Smooth muscle cell (in vitro differentiated cells): ENCODE data around the gene METTL21C. TPM values are rescaled to one million over a fixed set of nuclear protein-coding genes. Genes with fewer than 3 reads are reported as not detected.
A peak's percentile ranks its signal among the peaks of the same experiment; 100 is the strongest.

ENCODE experiments used
- DNase-seq: peaks from one replicate; lab custom pipeline; 2025; ENCODE audit not compliant: unreplicated experiment; lab: John Stamatoyannopoulos, UW
- H2AFZ ChIP-seq: fragments of 200-600 bp; sonication (generic); 2 replicates; pipeline ENCODE4 v1.6.0; 2016; ENCODE audit warnings: antibody characterized with exemption, low read depth, mild to moderate bottlenecking
- H3F3A ChIP-seq: fragments of 200-600 bp; sonication (generic); 2 replicates; pipeline ENCODE4 v1.6.0; 2017; ENCODE audit warnings: antibody characterized with exemption, low read depth
- H3K27ac ChIP-seq: fragments of 200-600 bp; sonication (generic); 2 replicates; pipeline ENCODE4 v1.5.1; 2016; ENCODE audit warnings: low read depth, mild to moderate bottlenecking
- H3K27me3 ChIP-seq: fragments of 200-600 bp; sonication (generic); 2 replicates; pipeline ENCODE4 v1.6.1; 2016; ENCODE audit warnings: low read depth, mild to moderate bottlenecking
- H3K36me3 ChIP-seq: fragments of 200-600 bp; sonication (generic); 2 replicates; pipeline ENCODE4 v1.5.1; 2016; ENCODE audit warnings: low read depth
- H3K4me1 ChIP-seq: fragments of 200-600 bp; sonication (generic); 2 replicates; pipeline ENCODE4 v1.5.1; 2016; ENCODE audit warnings: low read depth
- H3K4me2 ChIP-seq: fragments of 200-600 bp; sonication (generic); 2 replicates; pipeline ENCODE4 v1.6.0; 2016; ENCODE audit warnings: mild to moderate bottlenecking
- H3K4me3 ChIP-seq: fragments of 200-600 bp; sonication (generic); 2 replicates; pipeline ENCODE4 v1.5.1; 2016; ENCODE audit warnings: mild to moderate bottlenecking
- H3K79me2 ChIP-seq: fragments of 200-600 bp; sonication (generic); 2 replicates; pipeline ENCODE4 v1.6.0; 2016; ENCODE audit warnings: low read depth, mild to moderate bottlenecking
- H3K9ac ChIP-seq: fragments of 200-600 bp; sonication (generic); 2 replicates; pipeline ENCODE4 v1.6.0; 2016; ENCODE audit warnings: low read depth
- H3K9me3 ChIP-seq: fragments of 200-600 bp; sonication (generic); replicated peaks from 2 replicates; pipeline ENCODE4 v1.5.1; 2016; ENCODE audit warnings: low read depth
- H4K20me1 ChIP-seq: fragments of 200-600 bp; sonication (generic); 2 replicates; pipeline ENCODE4 v1.6.0; 2016; ENCODE audit warnings: low read depth
- WGBS: methylation state at CpG from one replicate; pipeline ENCODE4 v1.1.7; 2016; ENCODE audit warnings: low lambda C conversion rate; 5-methylcytosine and 5-hydroxymethylcytosine counted together
- polyA plus RNA-seq: library from polyadenylated mRNA; unstranded; fragments of >200 nt; fragmentation: Nextera tagmentation; extraction: Ambion mirVana; gene quantifications from 2 replicates; pipeline ENCODE4 v1.2.1, GENCODE V29; 2016
- total RNA-seq: library from RNA; depleted of rRNA; stranded (reverse); fragments of >200 nt; gene quantifications from 2 replicates; pipeline ENCODE4 v1.2.3, GENCODE V29; 2014
- TF ChIP-seq, protein P1 (sequence below): fragments of 200-600 bp; sonication (generic); IDR thresholded peaks from 2 replicates; pipeline ENCODE4 v1.5.1; 2017; ENCODE audit warnings: borderline replicate concordance, mild to moderate bottlenecking, antibody characterized with exemption; ENCODE audit not compliant: insufficient read depth, poor library complexity, severe bottlenecking

Gene METTL21C
- total and polyA plus RNA-seq, 2 experiments from 2014 or later = not detected

DNA sequence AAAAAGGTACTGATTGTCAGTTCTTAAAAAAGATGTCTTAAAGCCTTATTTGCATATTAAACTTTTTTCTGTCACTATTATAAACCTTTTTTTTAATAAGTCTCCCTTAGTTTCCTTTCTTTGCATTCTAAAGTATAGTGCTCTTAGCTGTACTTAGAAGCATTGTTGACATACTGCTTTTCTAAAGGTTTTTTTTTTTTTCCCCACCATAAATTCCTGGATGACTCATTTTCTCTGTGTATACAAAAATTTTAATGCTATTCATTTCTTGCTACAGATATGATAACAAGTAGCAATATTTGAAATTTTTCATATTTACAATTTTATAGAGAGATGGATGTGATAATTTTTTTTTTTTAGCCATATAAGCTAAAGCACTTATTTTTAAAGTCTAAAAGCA is 43.5 kb downstream of the METTL21C start:
- Histone ChIP-seq H3K4me2 (peak overlapping the region; percentile 76), H3K27ac (peak overlapping the region; percentile 64), H3K4me1 (peaks cover 6% of the 10 kb centered on the region), H4K20me1 (no peaks in the 10 kb centered on the region), H3K9me3 (no peaks in the 10 kb centered on the region), H3K4me3 (peak overlapping the region; percentile 4), H3K27me3 (no peaks in the 10 kb centered on the region), H2AFZ (no peak overlapping the region), H3K9ac (no peak overlapping the region), H3F3A (peaks cover 4% of the 10 kb centered on the region), H3K79me2 (no peaks in the 10 kb centered on the region), H3K36me3 (peaks cover 12% of the 10 kb centered on the region)
- DNase-seq = no peak
- TF ChIP-seq, protein P1, sequence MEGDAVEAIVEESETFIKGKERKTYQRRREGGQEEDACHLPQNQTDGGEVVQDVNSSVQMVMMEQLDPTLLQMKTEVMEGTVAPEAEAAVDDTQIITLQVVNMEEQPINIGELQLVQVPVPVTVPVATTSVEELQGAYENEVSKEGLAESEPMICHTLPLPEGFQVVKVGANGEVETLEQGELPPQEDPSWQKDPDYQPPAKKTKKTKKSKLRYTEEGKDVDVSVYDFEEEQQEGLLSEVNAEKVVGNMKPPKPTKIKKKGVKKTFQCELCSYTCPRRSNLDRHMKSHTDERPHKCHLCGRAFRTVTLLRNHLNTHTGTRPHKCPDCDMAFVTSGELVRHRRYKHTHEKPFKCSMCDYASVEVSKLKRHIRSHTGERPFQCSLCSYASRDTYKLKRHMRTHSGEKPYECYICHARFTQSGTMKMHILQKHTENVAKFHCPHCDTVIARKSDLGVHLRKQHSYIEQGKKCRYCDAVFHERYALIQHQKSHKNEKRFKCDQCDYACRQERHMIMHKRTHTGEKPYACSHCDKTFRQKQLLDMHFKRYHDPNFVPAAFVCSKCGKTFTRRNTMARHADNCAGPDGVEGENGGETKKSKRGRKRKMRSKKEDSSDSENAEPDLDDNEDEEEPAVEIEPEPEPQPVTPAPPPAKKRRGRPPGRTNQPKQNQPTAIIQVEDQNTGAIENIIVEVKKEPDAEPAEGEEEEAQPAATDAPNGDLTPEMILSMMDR = no peak

DNA sequence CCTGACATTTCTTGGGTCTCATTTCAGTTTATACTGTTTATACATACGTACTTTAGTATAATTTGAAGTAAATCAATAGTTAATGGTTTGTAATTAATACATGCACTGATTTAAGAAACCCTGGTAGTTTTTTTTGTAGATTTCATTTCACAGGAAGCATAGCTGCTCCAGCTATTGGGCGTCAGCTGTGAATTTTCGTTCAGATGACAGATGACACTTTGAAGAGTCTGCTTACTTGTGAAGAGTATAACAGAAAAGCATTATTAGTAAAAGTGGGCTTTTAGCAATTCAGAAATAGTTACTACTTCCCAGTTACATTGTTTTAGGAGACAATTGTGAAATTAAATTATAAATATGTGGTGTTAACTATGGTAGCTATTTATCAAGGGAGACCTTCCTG is 44.4 kb downstream of the METTL21C start:
- Histone ChIP-seq H3K9me3 (no peaks in the 10 kb centered on the region), H3K36me3 (peaks cover 18% of the 10 kb centered on the region), H3K4me2 (no peak overlapping the region), H3F3A (peaks cover 4% of the 10 kb centered on the region), H3K27ac (peak overlapping the region; percentile 64), H3K27me3 (no peaks in the 10 kb centered on the region), H3K4me3 (no peak overlapping the region), H2AFZ (no peak overlapping the region), H3K9ac (no peak overlapping the region), H3K79me2 (no peaks in the 10 kb centered on the region), H4K20me1 (no peaks in the 10 kb centered on the region), H3K4me1 (peaks cover 6% of the 10 kb centered on the region)
- no peak for DNase-seq
- TF ChIP-seq, protein P1 = no peak
- WGBS = 96% methylated on average over 3 of the region's 3 CpGs

DNA sequence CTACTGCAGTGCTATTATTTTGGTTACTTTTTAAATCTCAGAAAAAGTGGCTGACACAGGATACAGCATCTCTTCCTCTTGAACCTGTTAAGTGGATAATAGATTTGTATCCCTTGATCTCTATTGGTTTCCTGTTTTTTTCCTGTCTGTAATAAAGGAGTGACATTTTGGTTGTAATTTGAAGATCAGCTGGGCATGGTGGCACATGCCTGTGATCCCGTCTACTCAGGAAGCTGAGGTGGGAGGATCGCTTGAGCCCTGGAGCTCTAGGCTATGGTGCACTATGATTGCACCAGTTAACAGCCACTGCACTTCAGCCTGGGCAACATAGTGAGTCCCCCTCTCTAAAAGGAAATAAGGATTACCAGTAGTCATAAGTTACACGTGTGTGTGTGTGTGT is 46.8 kb downstream of the METTL21C start:
- H3K27me3 ChIP-seq = no peaks in the 10 kb centered on the region
- no peak for DNase-seq
- H3K27ac ChIP-seq = no peak overlapping the region
- H3F3A ChIP-seq = peaks cover 4% of the 10 kb centered on the region
- H3K4me1 ChIP-seq = peaks cover 6% of the 10 kb centered on the region
- H3K9ac ChIP-seq = no peak overlapping the region
- 86% methylated on average over 3 of the region's 3 CpGs for WGBS
- H3K79me2 ChIP-seq = no peaks in the 10 kb centered on the region
- H4K20me1 ChIP-seq = no peaks in the 10 kb centered on the region
- no peak overlapping the region for H3K4me3 ChIP-seq
- H3K36me3 ChIP-seq = peaks cover 27% of the 10 kb centered on the region
- H3K9me3 ChIP-seq = no peaks in the 10 kb centered on the region
- TF ChIP-seq, protein P1 = no peak
- no peak overlapping the region for H3K4me2 ChIP-seq
- H2AFZ ChIP-seq = no peak overlapping the region

DNA sequence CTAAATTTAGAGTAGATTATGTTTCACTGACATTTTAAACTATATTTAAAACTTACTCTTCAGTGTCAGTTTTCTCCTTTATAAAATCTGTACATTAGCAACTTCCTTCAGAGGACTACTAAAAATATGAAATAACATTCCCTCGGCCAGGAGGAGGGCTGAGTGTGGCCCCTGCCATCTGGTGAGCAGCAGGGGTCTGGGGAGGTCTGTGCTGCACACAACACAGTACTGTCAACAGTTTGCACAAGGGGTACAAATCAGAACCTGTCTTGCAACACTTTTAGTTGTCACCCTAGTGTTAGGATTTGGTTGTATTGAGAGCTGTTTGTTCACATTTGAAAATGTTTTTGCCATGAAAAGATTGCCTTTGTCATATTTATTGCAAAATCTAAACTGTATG is 49.1 kb downstream of the METTL21C start:
- TF ChIP-seq, protein P1 = no peak
- Histone ChIP-seq H3K4me2 (no peak overlapping the region), H3K36me3 (peaks cover 31% of the 10 kb centered on the region), H3K4me1 (no peaks in the 10 kb centered on the region), H4K20me1 (no peaks in the 10 kb centered on the region), H3K9ac (no peak overlapping the region), H3K79me2 (no peaks in the 10 kb centered on the region), H3K9me3 (no peaks in the 10 kb centered on the region), H3F3A (peaks cover 4% of the 10 kb centered on the region), H3K4me3 (no peak overlapping the region), H2AFZ (no peak overlapping the region), H3K27ac (no peak overlapping the region), H3K27me3 (no peaks in the 10 kb centered on the region)
- DNase-seq = no peak
- 97% methylated on average over 1 of the region's 1 CpG for WGBS
